HepG2 (cell line): ENCODE results near the gene C1RL. TPM values are rescaled to one million over a fixed set of nuclear protein-coding genes. Genes with fewer than 3 reads are reported as not detected.

Source experiments
- ATAC-seq: fragments of 200-7000 bp; cut with Tn5 transposase; 3 replicates; pipeline ENCODE4 v1.9.1; 2020; ENCODE audit warnings: mild to moderate bottlenecking, moderate library complexity
- BruUV-seq: library from RNA; stranded (reverse); fragments of 400-500 nt; replicated peaks from 2 replicates; lab custom pipeline; 2021; lab: Mats Ljungman, UMichigan
- CTCF ChIA-PET: fragments of 300-600 bp; formaldehyde crosslinking; extraction: SDS; loops from one replicate; lab custom pipeline; 2021; ENCODE audit warnings: low total read pairs, inconsistent platforms, low intra/inter-chr PET ratio; lab: Yijun Ruan, JAX
- POLR2A ChIA-PET: fragments of 350-600 bp; sonication (Branson Sonifier 250); formaldehyde crosslinking; loops from one replicate; lab custom pipeline; 2020; ENCODE audit warnings: antibody characterized with exemption, inconsistent platforms; lab: Yijun Ruan, JAX
- DNase-seq: peaks from one replicate; pipeline ENCODE4 v3.0.0-alpha.2; 2015; ENCODE audit warnings: low spot score
- FAIRE-seq: peaks from 3 replicates; lab custom pipeline; 2011; peaks lifted over from hg19 to GRCh38; lab: Jason Lieb, UNC
- H2AFZ ChIP-seq: one replicate; pipeline ENCODE4 v1.6.1; 2011; ENCODE audit warnings: low read length, inconsistent platforms
- H3K27ac ChIP-seq: fragments of 300-600 bp; 3 replicates; pipeline ENCODE4 v1.8.0; 2011; ENCODE audit warnings: mixed run types, mild to moderate bottlenecking, mixed read lengths, low read length, inconsistent platforms; ENCODE audit not compliant: insufficient read depth; ENCODE audit errors: extremely low read length
- H3K27me3 ChIP-seq, 2 experiments: fragments of 200-600 bp in 1 of 2; 2 replicates in 1 of 2; 3 replicates in 1 of 2; pipeline versions ENCODE4 v1.6.0 to v1.8.0; 2011; ENCODE audit warnings: low read length in 2 of 2, mild to moderate bottlenecking in 2 of 2, moderate library complexity in 2 of 2, inconsistent platforms in 1 of 2; ENCODE audit not compliant: insufficient read depth in 2 of 2, control insufficient read depth in 1 of 2
- H3K36me3 ChIP-seq, 2 experiments: fragments of 200-600 bp in 1 of 2; replicated peaks in 1 of 2; 2 replicates in 1 of 2; 3 replicates in 1 of 2; pipeline versions ENCODE4 v1.5.1 to v1.8.0; 2011; ENCODE audit warnings: low read length in 2 of 2, inconsistent platforms in 1 of 2; ENCODE audit not compliant: insufficient read depth in 2 of 2, control insufficient read depth in 1 of 2
- H3K4me1 ChIP-seq: 2 replicates; pipeline ENCODE4 v1.5.1; 2012; ENCODE audit warnings: low read length, inconsistent platforms; ENCODE audit not compliant: insufficient read depth
- H3K4me2 ChIP-seq: 2 replicates; pipeline ENCODE4 v1.6.0; 2011; ENCODE audit warnings: low read depth, low read length, inconsistent platforms
- H3K4me3 ChIP-seq, 3 experiments: fragments of 200-600 bp in 1 of 3; sonication (generic), shearing (Covaris generic) in 1 of 3; replicated peaks in 1 of 3; 2 replicates each; pipeline ENCODE4 v1.5.1; 2011 to 2016; ENCODE audit warnings: low read length in 3 of 3, inconsistent platforms in 2 of 3, low read depth in 2 of 3, mild to moderate bottlenecking in 2 of 3, control low read depth in 1 of 3, mixed read lengths in 1 of 3; ENCODE audit not compliant: insufficient read depth in 1 of 3
- H3K79me2 ChIP-seq: one replicate; pipeline ENCODE4 v1.6.1; 2011; ENCODE audit warnings: low read length, inconsistent platforms; ENCODE audit not compliant: insufficient read depth
- H3K9ac ChIP-seq: 2 replicates; pipeline ENCODE4 v1.6.0; 2011; ENCODE audit warnings: mild to moderate bottlenecking, low read depth, low read length, inconsistent platforms; ENCODE audit not compliant: insufficient read depth
- H3K9me3 ChIP-seq: 2 replicates; pipeline ENCODE4 v1.5.1; 2012; ENCODE audit warnings: mild to moderate bottlenecking, low read length
- H4K20me1 ChIP-seq: 2 replicates; pipeline ENCODE4 v1.6.0; 2011; ENCODE audit warnings: inconsistent platforms, mild to moderate bottlenecking, low read length, moderate library complexity; ENCODE audit not compliant: insufficient read depth
- FOXC1 ChIP-seq: sonication (generic); formaldehyde crosslinking; IDR thresholded peaks from 2 replicates; pipeline ENCODE4 v1.8.0; 2022; ENCODE audit warnings: mild to moderate bottlenecking, missing genetic modification reagents, borderline replicate concordance
- HMGA1 ChIP-seq: sonication (generic); formaldehyde crosslinking; conservative IDR thresholded peaks from 2 replicates; pipeline ENCODE4 v1.4.0; 2020; ENCODE audit warnings: missing genetic modification reagents
- KDM4B ChIP-seq: sonication (generic); formaldehyde crosslinking; IDR thresholded peaks from 2 replicates; pipeline ENCODE4 v1.4.0; 2020; ENCODE audit warnings: missing genetic modification reagents
- MIXL1 ChIP-seq: IDR thresholded peaks from 2 replicates; pipeline ENCODE4 v1.6.1; 2016
- MTA3 ChIP-seq: sonication (generic); formaldehyde crosslinking; IDR thresholded peaks from 2 replicates; pipeline ENCODE4 v1.4.0; 2020; ENCODE audit warnings: missing genetic modification reagents
- MYNN ChIP-seq: sonication (generic); formaldehyde crosslinking; IDR thresholded peaks from 2 replicates; pipeline ENCODE4 v1.4.0; 2020; ENCODE audit warnings: mild to moderate bottlenecking, low read depth, missing genetic modification reagents
- NFE2L1 ChIP-seq: sonication (generic); formaldehyde crosslinking; IDR thresholded peaks from 2 replicates; pipeline ENCODE4 v1.4.0; 2020; ENCODE audit warnings: missing genetic modification reagents, mild to moderate bottlenecking, borderline replicate concordance
- RAD21 ChIP-seq: fragments of 450-650 bp; formaldehyde crosslinking; IDR thresholded peaks from 2 replicates; pipeline ENCODE4 v1.5.0; 2020; ENCODE audit warnings: mild to moderate bottlenecking
- TRIM24 ChIP-seq: sonication (generic); formaldehyde crosslinking; IDR thresholded peaks from 2 replicates; pipeline ENCODE4 v1.8.0; 2022; ENCODE audit warnings: mild to moderate bottlenecking, missing genetic modification reagents
- ZC3H4 ChIP-seq: sonication (generic); formaldehyde crosslinking; IDR thresholded peaks from 2 replicates; pipeline ENCODE4 v1.4.0; 2020; ENCODE audit warnings: missing genetic modification reagents, borderline replicate concordance
- ZNF34 ChIP-seq: sonication (generic); formaldehyde crosslinking; IDR thresholded peaks from 2 replicates; pipeline ENCODE4 v1.4.0; 2020; ENCODE audit warnings: mild to moderate bottlenecking, missing genetic modification reagents, borderline replicate concordance
- ZNF44 ChIP-seq: sonication (generic); formaldehyde crosslinking; IDR thresholded peaks from 2 replicates; pipeline ENCODE4 v1.5.1; 2020; ENCODE audit warnings: mild to moderate bottlenecking, missing genetic modification reagents
- WGBS: methylation state at CpG from one replicate; pipeline ENCODE4 v1.1.6; 2017; ENCODE audit warnings: low lambda C conversion rate; 5-methylcytosine and 5-hydroxymethylcytosine counted together
- in situ Hi-C: cut with HindIII; loops from 2 replicates; pipeline ENCODE4 v1.10.0; 2017; ENCODE audit warnings: low pct_unique_long_range_greater_than_20kb; ENCODE audit not compliant: extremely low pct_ligation_motif_present
- intact Hi-C: fragments of 100-400 bp; cut with micrococcal nuclease; formaldehyde crosslinking; loops from one replicate; pipeline ENCODE4 v1.10.0; 2022; ENCODE audit not compliant: unreplicated experiment
- polyA plus RNA-seq, 8 experiments: library from polyadenylated mRNA; depleted of rRNA in 3 of 8; stranded (reverse) in 7 of 8; unstranded in 1 of 8; fragments of >200 nt; fragmentation: Illumina TruSeq in 4 of 8; extraction: Trizol in 4 of 8; gene quantifications; 2 replicates each; pipeline versions ENCODE4 v1.2.1 to v1.2.3, GENCODE V29; 2011 to 2016; ENCODE audit warnings: low read depth in 4 of 8, missing spikeins in 1 of 8, mixed read lengths in 1 of 8; ENCODE audit not compliant: insufficient read depth in 1 of 8
- total RNA-seq, 5 experiments: library from RNA; depleted of rRNA; stranded (reverse); fragments of >200 nt; fragmentation: Illumina TruSeq; extraction: Trizol; gene quantifications; 2 replicates each; pipeline ENCODE4 v1.2.3, GENCODE V29; 2016; ENCODE audit warnings: low read depth in 1 of 5
- TF ChIP-seq, protein P1 (sequence below): sonication (generic); formaldehyde crosslinking; IDR thresholded peaks from 2 replicates; pipeline ENCODE4 v1.4.0; 2020; ENCODE audit warnings: missing genetic modification reagents, borderline replicate concordance
- TF ChIP-seq, protein P2 (sequence below): sonication (generic); formaldehyde crosslinking; IDR thresholded peaks from 2 replicates; pipeline ENCODE4 v1.5.0; 2020; ENCODE audit warnings: missing genetic modification reagents, mild to moderate bottlenecking, borderline replicate concordance
- TF ChIP-seq, protein P3 (sequence below): sonication (generic); formaldehyde crosslinking; conservative IDR thresholded peaks from 2 replicates; pipeline ENCODE4 v1.8.1; 2023; ENCODE audit warnings: missing genetic modification reagents
- TF ChIP-seq, protein P4 (sequence below): sonication (generic); formaldehyde crosslinking; IDR thresholded peaks from 2 replicates; pipeline ENCODE4 v1.4.0; 2020; ENCODE audit warnings: missing genetic modification reagents

C1RL gene
- total and polyA plus RNA-seq, 2 of the 13 experiments (the other 11 are each of a cell fraction or from before 2014, with no cell fraction given) = 28.9 to 53.1 TPM

DNA sequence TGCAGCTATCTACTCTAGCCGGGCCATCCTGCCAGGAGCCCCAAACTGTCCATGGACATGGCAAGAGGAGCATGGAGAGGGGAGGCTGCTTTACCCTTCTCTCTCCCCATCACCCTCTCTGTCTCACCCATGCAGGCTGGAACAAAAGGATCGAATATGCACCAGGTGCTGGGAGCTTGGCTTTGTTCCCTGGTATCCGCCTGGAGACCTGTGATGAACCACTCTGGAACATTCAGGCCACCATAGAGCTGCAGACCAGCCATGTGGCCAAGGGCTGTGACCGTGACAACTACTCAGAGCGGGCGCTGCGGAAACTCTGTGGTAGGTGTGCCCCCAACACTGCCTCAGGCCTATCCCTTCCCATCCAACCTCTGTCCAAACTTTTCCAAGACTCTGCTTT lies 27.1 kb upstream of the C1RL start:
- Histone ChIP-seq H2AFZ (no peak overlapping the region), H3K27ac (no peak overlapping the region), H3K79me2 (peaks cover 12% of the 10 kb centered on the region), H3K4me2 (no peak overlapping the region), H3K9ac (no peak overlapping the region), H3K4me1 (peaks cover 14% of the 10 kb centered on the region), H3K36me3 (peaks cover 21 to 51% of the 10 kb centered on the region in 2 experiments; a peak in 4 of 5 replicates), H3K27me3 (no peaks in the 10 kb centered on the region), H3K4me3 (no peak overlapping the region), H4K20me1 (peaks cover 9% of the 10 kb centered on the region), H3K9me3 (no peaks in the 10 kb centered on the region)
- in situ Hi-C loops = no loop called here
- ATAC-seq = no peak
- ChIA-PET POLR2A (interaction anchor here (0.9 kb wide), 1 partner anchor 13 kb away, joined by 3 read pairs; no protein-coding TSS in a partner anchor), CTCF (no interaction called here)
- BruUV-seq = no TSS peak
- no peak for DNase-seq
- intact Hi-C loops = no loop called here
- no peak for FAIRE-seq
- WGBS = 94% methylated on average over 7 of the region's 7 CpGs
- TF ChIP-seq MYNN (CRISPR knock-in tag) (no peak), RAD21 (CRISPR knock-in tag) (no peak), ZNF44 (CRISPR knock-in tag) (no peak), TRIM24 (CRISPR knock-in tag) (no peak), MIXL1 (CRISPR knock-in tag) (no peak), NFE2L1 (CRISPR knock-in tag) (no peak), ZC3H4 (CRISPR knock-in tag) (no peak), ZNF34 (CRISPR knock-in tag) (no peak), FOXC1 (CRISPR knock-in tag) (no peak), KDM4B (CRISPR knock-in tag) (no peak), MTA3 (CRISPR knock-in tag) (no peak), HMGA1 (CRISPR knock-in tag) (no peak)
- TF ChIP-seq, protein P1, sequence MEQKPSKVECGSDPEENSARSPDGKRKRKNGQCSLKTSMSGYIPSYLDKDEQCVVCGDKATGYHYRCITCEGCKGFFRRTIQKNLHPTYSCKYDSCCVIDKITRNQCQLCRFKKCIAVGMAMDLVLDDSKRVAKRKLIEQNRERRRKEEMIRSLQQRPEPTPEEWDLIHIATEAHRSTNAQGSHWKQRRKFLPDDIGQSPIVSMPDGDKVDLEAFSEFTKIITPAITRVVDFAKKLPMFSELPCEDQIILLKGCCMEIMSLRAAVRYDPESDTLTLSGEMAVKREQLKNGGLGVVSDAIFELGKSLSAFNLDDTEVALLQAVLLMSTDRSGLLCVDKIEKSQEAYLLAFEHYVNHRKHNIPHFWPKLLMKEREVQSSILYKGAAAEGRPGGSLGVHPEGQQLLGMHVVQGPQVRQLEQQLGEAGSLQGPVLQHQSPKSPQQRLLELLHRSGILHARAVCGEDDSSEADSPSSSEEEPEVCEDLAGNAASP (CRISPR knock-in tag) = no peak
- TF ChIP-seq, protein P2, sequence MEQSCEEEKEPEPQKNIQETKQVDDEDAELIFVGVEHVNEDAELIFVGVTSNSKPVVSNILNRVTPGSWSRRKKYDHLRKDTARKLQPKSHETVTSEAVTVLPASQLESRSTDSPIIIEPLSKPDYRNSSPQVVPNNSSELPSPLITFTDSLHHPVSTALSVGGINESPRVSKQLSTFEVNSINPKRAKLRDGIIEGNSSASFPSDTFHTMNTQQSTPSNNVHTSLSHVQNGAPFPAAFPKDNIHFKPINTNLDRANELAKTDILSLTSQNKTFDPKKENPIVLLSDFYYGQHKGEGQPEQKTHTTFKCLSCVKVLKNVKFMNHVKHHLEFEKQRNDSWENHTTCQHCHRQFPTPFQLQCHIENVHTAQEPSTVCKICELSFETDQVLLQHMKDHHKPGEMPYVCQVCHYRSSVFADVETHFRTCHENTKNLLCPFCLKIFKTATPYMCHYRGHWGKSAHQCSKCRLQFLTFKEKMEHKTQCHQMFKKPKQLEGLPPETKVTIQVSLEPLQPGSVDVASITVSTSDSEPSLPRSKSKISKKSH (CRISPR knock-in tag) = no peak
- TF ChIP-seq, protein P3, sequence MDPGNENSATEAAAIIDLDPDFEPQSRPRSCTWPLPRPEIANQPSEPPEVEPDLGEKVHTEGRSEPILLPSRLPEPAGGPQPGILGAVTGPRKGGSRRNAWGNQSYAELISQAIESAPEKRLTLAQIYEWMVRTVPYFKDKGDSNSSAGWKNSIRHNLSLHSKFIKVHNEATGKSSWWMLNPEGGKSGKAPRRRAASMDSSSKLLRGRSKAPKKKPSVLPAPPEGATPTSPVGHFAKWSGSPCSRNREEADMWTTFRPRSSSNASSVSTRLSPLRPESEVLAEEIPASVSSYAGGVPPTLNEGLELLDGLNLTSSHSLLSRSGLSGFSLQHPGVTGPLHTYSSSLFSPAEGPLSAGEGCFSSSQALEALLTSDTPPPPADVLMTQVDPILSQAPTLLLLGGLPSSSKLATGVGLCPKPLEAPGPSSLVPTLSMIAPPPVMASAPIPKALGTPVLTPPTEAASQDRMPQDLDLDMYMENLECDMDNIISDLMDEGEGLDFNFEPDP (CRISPR knock-in tag) = no peak
- TF ChIP-seq, protein P4, sequence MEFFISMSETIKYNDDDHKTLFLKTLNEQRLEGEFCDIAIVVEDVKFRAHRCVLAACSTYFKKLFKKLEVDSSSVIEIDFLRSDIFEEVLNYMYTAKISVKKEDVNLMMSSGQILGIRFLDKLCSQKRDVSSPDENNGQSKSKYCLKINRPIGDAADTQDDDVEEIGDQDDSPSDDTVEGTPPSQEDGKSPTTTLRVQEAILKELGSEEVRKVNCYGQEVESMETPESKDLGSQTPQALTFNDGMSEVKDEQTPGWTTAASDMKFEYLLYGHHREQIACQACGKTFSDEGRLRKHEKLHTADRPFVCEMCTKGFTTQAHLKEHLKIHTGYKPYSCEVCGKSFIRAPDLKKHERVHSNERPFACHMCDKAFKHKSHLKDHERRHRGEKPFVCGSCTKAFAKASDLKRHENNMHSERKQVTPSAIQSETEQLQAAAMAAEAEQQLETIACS (CRISPR knock-in tag) = no peak
